Stomach (tissue), 9 donors: ENCODE data around the gene PLOD2. TPM values are rescaled to one million over a fixed set of nuclear protein-coding genes. Genes with fewer than 3 reads are reported as not detected.

Experiments used
- DNase-seq, 2 donors: peaks; one replicate each; pipeline versions ENCODE4 v3.0.0 to v3.0.0-alpha.2; 2013 to 2019
- H3K27ac ChIP-seq, 5 donors: fragments of 200-600 bp in 4 of 5; sonication (generic) in 4 of 5; one replicate each; pipeline ENCODE4 v1.5.1; 2013 to 2019; ENCODE audit warnings: mild to moderate bottlenecking in 1 of 5, moderate library complexity in 1 of 5
- H3K27me3 ChIP-seq, 3 donors: fragments of 200-600 bp; sonication (generic); one replicate each; pipeline ENCODE4 v1.5.1; 2017 to 2019; ENCODE audit warnings: mixed run types in 1 of 3
- H3K36me3 ChIP-seq, 4 donors: fragments of 200-600 bp; sonication (generic); 1 replicate in 3 of 4; 2 replicates in 1 of 4; pipeline ENCODE4 v1.5.1; 2016 to 2019
- H3K4me1 ChIP-seq, 4 donors: fragments of 200-600 bp; sonication (generic); one replicate each; pipeline ENCODE4 v1.5.1; 2016 to 2019
- H3K4me3 ChIP-seq, 4 donors: fragments of 200-600 bp; sonication (generic) in 3 of 4; one replicate each; pipeline ENCODE4 v1.5.1; 2016 to 2019; ENCODE audit warnings: mild to moderate bottlenecking in 1 of 4
- H3K9me3 ChIP-seq, 4 donors: fragments of 200-600 bp; sonication (generic); one replicate each; pipeline ENCODE4 v1.5.1; 2016 to 2019
- CTCF ChIP-seq, 7 experiments: fragments of 450-650 bp in 4 of 7; fragments of 200-600 bp in 3 of 7; sonication (generic) in 3 of 7; IDR thresholded peaks; one replicate each; pipeline ENCODE4 v1.5.1; 2016 to 2019; ENCODE audit warnings: antibody characterized with exemption in 7 of 7, control low read depth in 2 of 7, mild to moderate bottlenecking in 1 of 7
- EP300 ChIP-seq: sonication (generic); formaldehyde crosslinking; IDR thresholded peaks from one replicate; pipeline ENCODE4 v1.6.1; 2017; ENCODE audit warnings: antibody characterized with exemption
- POLR2A ChIP-seq, 4 donors: fragments of 450-650 bp; IDR thresholded peaks; one replicate each; pipeline ENCODE4 v1.6.1; 2016; ENCODE audit warnings: antibody characterized with exemption in 4 of 4, control low read depth in 2 of 4, mild to moderate bottlenecking in 1 of 4, moderate library complexity in 1 of 4
- POLR2AphosphoS5 ChIP-seq, 3 donors: sonication (generic); formaldehyde crosslinking; IDR thresholded peaks; one replicate each; pipeline ENCODE4 v1.6.1; 2016; ENCODE audit warnings: antibody characterized with exemption in 3 of 3
- WGBS, 5 donors: extraction: QIAGEN DNeasy Blood & Tissue Kit in 3 of 5; methylation state at CpG; one replicate each; pipeline versions ENCODE4 v1.1.5 to v1.1.7; 2013 to 2018; 5-methylcytosine and 5-hydroxymethylcytosine counted together
- intact Hi-C: fragments of 100-400 bp; cut with DNase I; formaldehyde crosslinking; loops from one replicate; pipeline ENCODE4 v1.15.1; 2023; ENCODE audit warnings: low total_unique reads
- polyA plus RNA-seq, 3 donors: library from polyadenylated mRNA; stranded (reverse); fragments of 200-250 nt; gene quantifications; one replicate each; pipeline ENCODE4 v1.2.3, GENCODE V29; 2013
- total RNA-seq, 5 donors: library from RNA; depleted of rRNA; stranded (reverse); fragments of >200 nt; gene quantifications; one replicate each; pipeline versions ENCODE4 v1.1.0 to v1.2.3, GENCODE V29; 2014 to 2016
- donor health status: healthy with polysubstance abuse.
- donor health status: Bipolar disorder and iron deficiency.
- donor health status: healthy.

The PLOD2 gene
- total and polyA plus RNA-seq, 8 donors = 18.1 to 99.5 (median 43.0) TPM

- 91 to 96% (median 92%) methylated on average over 6 of the region's 6 CpGs for WGBS, 5 donors
- TF ChIP-seq POLR2A (IDR thresholded peaks at IDR 0.05) = no peak
- no peak for TF ChIP-seq POLR2AphosphoS5 (IDR thresholded peaks at IDR 0.05)
- TF ChIP-seq EP300 = no peak
- TF ChIP-seq CTCF (IDR thresholded peaks at IDR 0.05) = no peak
- peaks cover 0 to 4% (median 3%) of the 10 kb centered on the region in 4 donors for H3K4me1 ChIP-seq
- no peak for DNase-seq
- H3K4me3 ChIP-seq = no peak overlapping the region
- H3K9me3 ChIP-seq = no peaks in the 10 kb centered on the region
- H3K27ac ChIP-seq = no peak overlapping the region
- H3K36me3 ChIP-seq = no peaks in the 10 kb centered on the region
- H3K27me3 ChIP-seq = no peaks in the 10 kb centered on the region
- intact Hi-C loops = no loop called here
These were observed 108.1 kb downstream of the PLOD2 start for GRCh38 chr3:146052791-146053310.

GRCh38 chr3:146052056-146052790 lies 108.8 kb downstream of the PLOD2 start:
- peaks cover 0 to 4% (median 0%) of the 10 kb centered on the region in 4 donors for H3K4me1 ChIP-seq
- H3K27ac ChIP-seq = no peak overlapping the region
- intact Hi-C loops = no loop called here
- H3K36me3 ChIP-seq = no peaks in the 10 kb centered on the region
- H3K27me3 ChIP-seq = no peaks in the 10 kb centered on the region
- no peak overlapping the region for H3K4me3 ChIP-seq
- TF ChIP-seq CTCF (IDR thresholded peaks at IDR 0.05) = no peak
- no peak for TF ChIP-seq POLR2AphosphoS5 (IDR thresholded peaks at IDR 0.05)
- TF ChIP-seq EP300 = no peak
- no peak for TF ChIP-seq POLR2A (IDR thresholded peaks at IDR 0.05)
- no peak for DNase-seq
- 51 to 70% (median 63%) methylated on average over 2 of the region's 2 CpGs for WGBS, 5 donors
- no peaks in the 10 kb centered on the region for H3K9me3 ChIP-seq

- intact Hi-C loops = no loop called here
- Histone ChIP-seq H3K4me1 (peaks cover 0 to 4% (median 0%) of the 10 kb centered on the region in 4 donors), H3K9me3 (no peaks in the 10 kb centered on the region), H3K36me3 (no peaks in the 10 kb centered on the region), H3K4me3 (no peak overlapping the region), H3K27me3 (no peaks in the 10 kb centered on the region), H3K27ac (no peak overlapping the region)
- no peak for DNase-seq
- no peak for TF ChIP-seq EP300
- no peak for TF ChIP-seq POLR2A (IDR thresholded peaks at IDR 0.05)
- no peak for TF ChIP-seq POLR2AphosphoS5 (IDR thresholded peaks at IDR 0.05)
- no peak for TF ChIP-seq CTCF (IDR thresholded peaks at IDR 0.05)
- 57 to 65% (median 58%) methylated on average over 5 of the region's 5 CpGs for WGBS, 5 donors
These were observed 110.3 kb downstream of the PLOD2 start for GRCh38 chr3:146050691-146051090.

GRCh38 chr3:146047485-146047884 lies 113.5 kb downstream of the PLOD2 start:
- H3K27me3 ChIP-seq = no peaks in the 10 kb centered on the region
- 85 to 95% (median 90%) methylated on average over 1 of the region's 1 CpG for WGBS, 5 donors

GRCh38 chr3:146044046-146044445 lies 116.9 kb downstream of the PLOD2 start:
- Histone ChIP-seq H3K27ac (no peak overlapping the region), H3K9me3 (no peaks in the 10 kb centered on the region), H3K27me3 (no peaks in the 10 kb centered on the region), H3K4me1 (no peaks in the 10 kb centered on the region), H3K4me3 (no peak overlapping the region), H3K36me3 (no peaks in the 10 kb centered on the region)
- intact Hi-C loops = no loop called here
- TF ChIP-seq CTCF (IDR thresholded peaks at IDR 0.05) (no peak), POLR2AphosphoS5 (IDR thresholded peaks at IDR 0.05) (no peak), EP300 (no peak), POLR2A (IDR thresholded peaks at IDR 0.05) (no peak)
- no peak for DNase-seq

More at GRCh38 chr3:146047485-146047884, 113.5 kb downstream of the PLOD2 start:
- no peak overlapping the region for H3K4me3 ChIP-seq
- TF ChIP-seq POLR2AphosphoS5 (IDR thresholded peaks at IDR 0.05) (no peak), EP300 (no peak)
- intact Hi-C loops = no loop called here
- H3K9me3 ChIP-seq = no peaks in the 10 kb centered on the region
- DNase-seq = no peak
- H3K36me3 ChIP-seq = no peaks in the 10 kb centered on the region
- H3K27ac ChIP-seq = no peak overlapping the region
- peaks cover 0 to 4% (median 0%) of the 10 kb centered on the region in 4 donors for H3K4me1 ChIP-seq
